ENCODE data around the gene MFN2.
A peak's percentile ranks its signal among the peaks of the same experiment; 100 is the strongest.

The MFN2 gene

DNA sequence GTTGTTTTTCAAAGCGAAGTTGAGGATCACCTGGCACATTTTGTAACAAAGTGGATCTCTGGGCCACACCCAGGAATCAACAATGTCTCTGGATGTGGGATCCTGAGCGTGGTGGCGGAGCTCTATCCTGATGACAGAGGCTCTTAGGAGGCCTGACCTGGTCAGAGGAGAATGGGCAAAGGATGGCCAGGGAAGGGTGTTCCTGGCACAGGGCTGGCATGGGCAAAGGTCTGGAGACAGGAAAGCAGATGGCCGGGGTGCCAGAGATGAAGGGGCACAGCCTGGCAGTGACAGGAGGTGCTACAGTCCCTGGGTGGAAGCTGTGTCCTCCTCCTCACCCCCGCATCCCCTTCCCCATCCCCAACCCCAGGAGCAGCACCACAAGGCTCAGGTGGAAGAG, 20.0 kb upstream of the MFN2 start:
- no peak for DNase-seq (ENCODE audit: low spot score)

DNA sequence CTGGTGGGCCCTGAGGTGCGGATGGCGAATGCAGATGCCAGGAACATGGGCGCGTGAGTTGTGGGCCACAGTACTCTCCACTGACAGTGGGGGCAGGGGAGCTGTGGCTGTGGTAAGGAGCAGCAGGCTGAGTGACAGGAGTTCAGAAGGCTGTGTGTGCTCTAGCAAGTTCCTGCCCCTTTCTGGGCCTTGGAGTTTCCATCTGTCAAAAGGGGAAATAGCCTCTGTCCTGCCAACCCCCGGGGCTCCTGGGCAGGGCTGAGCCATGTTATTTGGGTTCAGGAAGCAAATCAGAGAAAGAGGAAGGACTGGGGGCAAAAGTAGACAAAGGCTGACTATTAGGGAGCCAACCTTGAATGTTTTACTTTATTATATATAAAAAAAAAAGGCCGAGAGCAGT, 19.5 kb upstream of the MFN2 start:
- DNase-seq (ENCODE audit: low spot score) = no peak

DNA sequence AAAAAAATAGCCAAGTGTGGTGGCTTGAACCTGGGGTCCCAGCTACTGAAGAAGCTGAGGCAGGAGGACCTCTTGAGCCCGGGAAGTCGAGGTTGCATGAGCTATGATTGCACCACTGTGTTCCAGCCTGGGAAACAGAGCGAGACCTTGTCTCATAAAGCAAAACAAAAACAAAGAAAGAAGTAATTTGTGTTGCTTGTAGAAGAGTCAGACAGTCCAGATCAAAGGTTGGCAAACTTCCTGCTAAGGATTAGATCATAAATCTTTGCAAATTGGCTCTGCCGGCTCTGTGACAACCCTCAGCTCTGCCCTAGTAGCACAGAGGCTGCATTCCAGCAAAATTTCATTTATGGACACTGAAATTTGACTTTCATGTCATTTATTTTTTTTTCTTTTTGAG, 19.0 kb upstream of the MFN2 start:
- DNase-seq (ENCODE audit: low spot score) = no peak

DNA sequence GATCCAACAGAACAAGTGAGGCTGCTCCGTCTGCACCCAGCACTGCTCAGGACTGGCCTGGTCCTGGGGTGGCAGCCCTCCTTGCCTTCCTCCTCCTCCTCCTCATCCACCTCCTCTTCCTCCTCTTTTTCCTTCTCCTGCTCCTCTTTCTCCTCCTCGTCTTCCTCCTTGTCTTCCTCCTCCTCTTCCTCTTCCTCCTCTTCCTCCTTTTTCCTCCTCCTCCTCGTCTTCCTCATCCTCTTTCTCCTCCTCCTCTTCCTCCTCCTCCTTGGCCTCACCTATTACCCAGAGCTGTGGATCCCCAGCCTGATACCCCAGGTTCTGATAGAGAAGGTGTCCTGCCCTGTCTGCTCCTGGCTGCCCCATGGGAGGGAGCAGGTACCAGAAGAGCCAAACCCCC, 16.6 kb upstream of the MFN2 start:
- DNase-seq (ENCODE audit: low spot score) = no peak

DNA sequence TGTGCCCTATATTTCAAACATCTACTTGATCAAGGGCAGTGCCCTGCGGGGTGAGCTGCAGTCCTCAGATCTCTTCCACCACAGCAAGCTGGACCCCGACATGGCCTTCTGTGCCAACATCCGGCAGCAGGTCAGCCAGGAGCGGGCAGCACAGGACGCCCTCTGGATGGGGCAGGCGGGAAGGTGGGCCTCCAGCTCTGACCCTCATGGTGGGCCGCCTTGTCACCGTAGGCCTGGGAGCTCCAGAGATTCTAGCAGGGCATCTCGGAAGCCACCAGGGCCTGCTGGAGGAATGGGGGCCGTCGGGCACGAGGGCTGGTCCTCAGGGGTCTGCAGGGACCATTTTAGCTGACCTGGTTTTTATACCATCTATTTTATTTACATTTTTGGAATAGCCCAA, 15.6 kb upstream of the MFN2 start:
- DNase-seq (ENCODE audit: low spot score) = no peak

DNA sequence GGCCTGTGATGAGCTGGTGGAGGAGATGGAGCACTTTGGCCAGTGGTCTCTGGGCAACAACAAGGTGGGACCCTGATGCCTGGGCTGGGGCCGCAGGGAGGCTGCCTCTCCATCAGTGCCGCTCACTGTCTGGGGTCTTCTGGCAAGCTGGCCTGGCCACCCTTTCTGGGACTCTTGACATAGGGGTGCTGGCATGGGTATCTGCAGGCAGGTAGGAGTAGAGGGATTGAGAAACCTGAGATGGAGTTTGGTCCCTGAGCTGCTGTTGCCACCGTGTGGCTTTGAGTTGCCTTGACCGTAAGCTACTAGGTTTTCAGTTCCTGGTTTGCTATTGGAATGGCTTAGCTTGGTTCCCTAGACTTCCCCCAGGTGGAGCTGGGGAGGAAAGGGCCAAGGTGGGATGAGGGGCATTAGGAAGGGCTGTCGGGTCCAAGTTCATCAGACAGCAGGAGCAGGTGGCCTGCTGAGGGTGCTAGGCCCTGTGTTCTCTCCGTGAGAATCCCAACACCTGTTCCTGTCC, 13.2 kb upstream of the MFN2 start:
- DNase-seq (ENCODE audit: low spot score) = peak; percentile 63

DNA sequence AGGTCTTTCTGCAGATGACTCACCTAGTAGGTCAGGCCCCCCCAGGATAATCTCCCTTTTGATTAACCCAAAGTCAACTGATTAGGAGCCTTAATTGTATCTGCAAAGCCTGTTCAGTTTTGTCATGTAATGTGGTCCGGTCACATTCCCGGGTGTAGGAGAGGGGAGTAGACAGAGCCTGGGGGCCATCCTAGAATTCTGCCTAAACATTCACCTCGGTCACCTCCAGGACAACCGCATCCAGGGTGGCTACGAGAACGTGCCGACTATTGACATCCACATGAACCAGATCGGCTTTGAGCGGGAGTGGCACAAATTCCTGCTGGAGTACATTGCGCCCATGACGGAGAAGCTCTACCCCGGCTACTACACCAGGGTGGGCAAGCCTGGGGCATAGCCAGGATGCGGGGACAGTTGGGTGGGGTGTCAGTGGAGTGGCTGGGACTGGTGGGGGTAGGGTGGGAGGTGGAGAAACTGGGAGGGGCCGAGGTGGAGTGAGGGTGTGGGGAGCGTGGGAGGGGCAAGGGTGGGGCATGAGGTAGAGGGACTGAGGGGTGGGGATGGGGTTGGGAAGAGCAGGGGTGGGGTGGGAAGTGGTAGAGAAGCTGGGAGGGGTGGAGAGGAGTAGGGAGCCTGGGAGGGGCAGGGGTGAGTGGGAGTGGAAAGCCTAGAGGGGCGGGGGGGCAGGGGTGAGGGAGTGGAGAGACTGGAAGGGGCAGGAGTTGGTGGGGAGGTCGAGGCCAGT, 9.6 kb upstream of the MFN2 start:
- DNase-seq (ENCODE audit: low spot score) = no peak

DNA sequence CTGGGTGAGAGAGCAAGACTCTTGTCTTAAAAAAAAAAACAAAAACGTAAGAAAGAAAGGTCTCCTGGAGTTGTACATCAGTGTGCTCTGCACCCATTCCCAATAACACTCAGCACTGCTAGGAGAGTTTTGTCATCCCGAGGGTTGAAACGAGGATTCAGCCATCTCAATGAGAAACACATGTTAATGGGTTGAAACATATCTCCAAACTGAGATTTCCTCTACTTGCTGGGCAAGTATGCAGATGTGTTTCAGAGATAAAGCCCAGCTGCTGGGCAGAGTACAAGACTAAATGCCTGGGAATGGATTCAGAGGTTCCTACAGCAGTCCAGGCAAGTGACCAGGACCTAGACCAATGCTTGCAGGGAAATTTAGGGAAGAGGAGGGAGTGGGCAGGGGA, 2.6 kb upstream of the MFN2 start:
- DNase-seq (ENCODE audit: low spot score) = no peak

DNA sequence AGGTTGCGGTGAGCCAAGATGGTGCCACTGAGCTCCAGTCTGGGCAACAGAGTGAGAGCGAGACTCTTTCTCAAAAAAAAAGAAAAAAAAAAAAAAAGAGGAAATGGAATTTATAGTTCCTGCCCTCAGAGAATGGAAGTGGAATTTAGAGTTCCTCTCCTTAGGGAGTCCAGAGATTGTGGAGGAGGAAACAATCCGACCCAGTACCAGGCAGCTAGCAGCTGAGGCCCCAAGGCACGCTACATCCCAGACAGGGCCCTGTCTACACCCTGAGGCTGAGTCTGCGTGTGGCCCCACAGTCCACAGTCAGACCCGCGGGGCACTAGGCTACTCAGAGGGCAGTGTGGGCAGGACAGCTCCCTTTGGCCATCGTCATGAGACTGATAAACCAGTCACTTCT, 1.9 kb upstream of the MFN2 start:
- DNase-seq (ENCODE audit: low spot score) = no peak

DNA sequence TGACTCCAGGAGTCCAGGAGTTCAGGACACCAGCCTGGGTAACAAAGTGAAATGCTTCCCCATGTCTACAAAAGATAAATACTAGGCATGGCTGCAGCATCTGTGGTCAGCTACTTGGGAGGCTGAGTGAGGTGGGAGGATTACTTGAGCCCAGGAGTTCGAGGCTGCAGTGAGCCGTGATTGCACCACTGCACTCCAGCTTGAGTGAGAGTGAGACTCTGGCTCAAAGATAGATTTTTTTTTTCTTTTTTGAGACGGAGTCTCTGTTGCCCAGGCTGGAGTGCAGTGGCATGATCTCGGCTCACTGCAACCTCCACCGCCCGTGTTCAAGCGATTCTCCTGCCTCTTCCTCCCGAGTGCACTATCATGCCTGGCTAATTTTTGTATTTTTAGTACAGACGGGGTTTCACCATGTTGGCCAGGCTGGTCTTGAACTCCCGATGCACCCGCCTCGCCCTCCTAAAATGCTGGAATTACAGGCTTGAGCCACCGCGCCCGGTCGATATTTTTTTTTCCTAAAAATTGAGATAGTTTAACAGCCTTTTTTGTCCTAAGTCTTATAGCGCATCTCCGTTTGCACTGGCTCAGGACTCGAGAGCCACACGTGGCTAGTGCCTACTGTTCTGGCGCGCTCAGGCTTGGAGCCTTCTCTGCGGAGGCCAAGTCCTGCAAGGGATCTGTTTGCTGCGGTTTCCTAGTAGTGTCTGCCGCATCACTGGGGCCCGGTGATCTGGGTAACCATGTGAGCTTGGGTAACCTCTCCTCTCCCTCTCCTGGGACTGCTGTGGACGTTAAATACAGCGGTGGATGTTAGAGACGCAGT, 1.0 kb upstream of the MFN2 start:
- DNase-seq (ENCODE audit: low spot score) = no peak

DNA sequence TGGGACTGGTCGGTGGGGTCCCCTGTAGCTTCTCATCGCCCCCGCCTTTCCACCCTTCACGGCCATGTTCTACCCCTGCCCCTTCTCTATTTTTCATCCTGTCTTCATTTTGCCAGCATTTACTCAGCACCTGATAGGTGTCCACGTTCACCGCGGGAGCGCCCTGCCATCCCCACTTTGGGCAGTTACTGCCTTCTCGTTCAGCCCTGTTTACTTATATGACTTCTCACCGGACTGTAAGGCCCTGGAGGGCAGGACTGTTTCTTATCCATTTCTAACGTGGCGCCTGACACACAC, 380 bp downstream of the MFN2 start:
- DNase-seq (ENCODE audit: low spot score) = peak; percentile 61

DNA sequence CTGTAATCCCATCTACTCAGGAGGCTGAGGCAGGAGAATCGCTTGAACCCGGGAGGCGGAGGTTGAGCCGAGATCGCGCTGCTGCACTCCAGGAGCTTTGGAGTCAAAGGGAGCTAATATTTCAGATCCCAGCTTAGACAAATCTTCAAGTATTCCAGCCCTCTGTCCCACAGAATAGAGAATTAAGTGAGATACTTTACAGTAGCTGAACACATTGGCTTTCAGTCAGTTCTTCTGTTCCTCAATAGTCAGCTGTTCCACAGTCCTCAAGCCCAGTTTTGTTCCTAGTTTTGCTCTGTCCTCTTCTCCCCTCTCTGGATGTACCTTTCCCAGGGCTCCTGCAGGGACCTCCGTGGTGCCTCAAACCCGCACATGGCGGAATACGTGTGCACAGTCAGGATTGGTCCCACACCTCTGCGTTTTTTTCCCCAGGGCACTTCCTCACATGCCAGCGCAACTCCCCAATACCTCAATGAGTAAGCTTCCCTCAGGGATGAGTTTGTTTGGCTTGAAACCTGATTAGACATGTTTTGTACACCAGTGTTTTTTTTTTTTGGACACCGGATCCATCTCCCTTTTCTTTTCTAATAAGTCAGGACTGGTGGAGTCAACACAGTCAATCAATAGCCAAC, 1.2 kb downstream of the MFN2 start:
- DNase-seq (ENCODE audit: low spot score) = peak; percentile 24

DNA sequence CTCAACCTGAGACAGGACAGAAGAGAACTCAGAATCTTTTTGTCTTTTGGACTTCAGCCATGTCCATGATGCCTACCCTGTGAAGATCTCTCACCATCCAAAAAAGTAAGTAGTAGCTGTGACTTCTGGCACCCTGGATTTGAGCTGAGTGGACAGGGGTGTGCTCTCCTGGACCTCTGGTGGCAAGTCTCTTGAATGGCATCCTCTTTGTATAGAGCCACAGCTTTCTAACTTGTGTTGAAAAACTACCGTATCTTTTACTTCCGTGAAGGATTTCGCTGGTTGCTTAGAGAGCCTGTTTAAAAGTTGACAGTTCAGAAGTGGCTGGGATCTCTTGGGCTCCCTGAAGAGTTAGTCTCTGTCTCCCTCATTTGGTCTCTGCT, 1.8 kb downstream of the MFN2 start:
- peak; percentile 58 for DNase-seq (ENCODE audit: low spot score)

DNA sequence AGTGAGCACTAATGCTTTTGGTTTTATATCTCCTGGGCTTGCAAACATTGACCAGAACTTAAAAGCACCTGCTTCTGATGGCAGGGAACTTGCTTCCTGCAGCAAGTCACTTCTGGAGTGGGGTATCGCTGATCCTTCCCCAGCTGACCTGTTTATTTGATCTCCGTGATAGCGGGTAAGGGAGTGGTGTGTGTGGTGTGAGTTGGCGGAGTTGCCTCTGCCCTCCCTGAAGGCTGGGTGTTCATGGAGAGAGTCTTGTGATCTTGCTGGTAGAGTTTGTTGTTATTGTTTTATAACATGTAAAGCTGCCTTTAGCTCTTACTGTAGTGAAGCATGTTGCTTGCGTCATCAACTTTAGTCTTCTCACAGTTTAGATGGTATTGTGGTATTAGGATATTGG, 3.9 kb downstream of the MFN2 start:
- peak; percentile 78 for DNase-seq (ENCODE audit: low spot score)

DNA sequence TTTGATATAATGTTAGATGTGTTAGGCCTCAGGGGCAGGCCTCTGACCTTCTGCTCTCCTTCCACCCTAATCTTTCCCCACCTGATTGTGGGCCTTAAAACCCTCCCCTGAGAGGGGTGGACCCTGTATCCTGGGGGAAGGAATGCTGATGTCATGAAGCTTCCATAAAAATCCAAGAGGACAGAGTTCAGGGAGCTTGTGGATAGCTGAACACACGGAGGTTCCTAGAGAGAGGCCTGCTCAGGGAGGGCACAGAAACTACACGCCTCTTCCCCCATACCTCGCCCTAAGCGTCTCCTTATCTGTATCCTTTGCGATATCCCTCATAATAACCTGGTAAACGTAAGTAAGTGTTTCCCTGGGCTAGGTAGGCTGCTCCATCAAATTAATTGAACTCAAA, 4.3 kb downstream of the MFN2 start:
- peak; percentile 38 for DNase-seq (ENCODE audit: low spot score)

DNA sequence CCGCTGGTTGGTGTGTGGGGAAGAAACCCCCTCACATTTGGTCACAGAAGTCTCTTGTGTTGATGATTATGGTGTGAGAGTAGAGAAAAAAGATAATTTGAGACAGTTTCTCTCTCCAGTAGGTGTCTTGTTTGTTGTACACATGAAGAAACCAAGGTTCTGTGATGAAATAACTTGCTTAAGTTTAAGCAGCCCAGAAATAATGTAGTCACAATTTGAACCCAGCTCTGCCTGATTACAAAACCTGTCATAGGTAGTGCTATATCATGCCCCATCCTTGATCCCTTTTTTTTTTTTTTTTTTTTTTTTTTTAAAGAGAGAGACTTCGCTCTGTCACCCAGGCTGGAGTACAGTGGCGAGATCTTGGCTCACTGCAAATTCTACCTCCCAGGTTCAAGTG, 4.9 kb downstream of the MFN2 start:
- no peak for DNase-seq (ENCODE audit: low spot score)

DNA sequence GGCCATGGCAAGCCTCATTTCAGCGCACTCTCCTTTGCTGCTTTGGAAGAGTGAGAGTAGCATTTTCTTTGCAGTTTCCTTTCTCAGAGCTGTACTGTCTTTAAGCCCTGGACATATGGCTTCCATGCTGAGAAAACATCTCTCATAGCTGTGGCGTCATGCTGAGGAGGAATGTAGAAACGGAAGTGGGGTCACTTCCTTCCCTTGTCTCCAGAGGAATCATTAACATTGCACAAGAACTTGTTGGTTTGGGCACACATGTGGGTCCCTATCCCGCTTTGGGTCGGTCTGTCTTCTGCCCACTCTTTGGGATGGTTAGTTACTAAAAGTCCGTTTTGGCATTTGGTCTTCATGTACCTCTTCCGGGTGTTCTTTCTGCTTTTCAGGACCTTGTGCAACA, 5.6 kb downstream of the MFN2 start:
- DNase-seq (ENCODE audit: low spot score) = no peak

DNA sequence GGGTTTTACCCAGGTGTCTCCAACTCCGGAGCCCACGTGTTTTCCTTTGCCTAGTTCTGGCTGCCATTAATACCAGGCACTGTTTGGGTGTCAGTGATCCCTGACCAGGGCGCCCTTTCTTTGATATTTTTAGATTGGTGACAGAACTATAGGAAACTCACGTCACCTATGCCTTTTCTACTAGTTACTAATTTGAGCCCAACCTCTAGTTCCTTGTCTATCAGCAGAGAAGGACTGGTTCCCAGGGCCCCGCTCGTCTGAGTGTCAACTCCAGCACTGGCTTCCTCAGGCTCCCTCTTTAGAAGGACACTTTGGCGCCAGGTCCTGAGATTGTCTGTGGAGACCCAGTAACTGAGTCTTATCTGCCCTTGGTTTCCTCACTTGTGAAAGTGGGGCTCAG, 9.4 kb downstream of the MFN2 start:
- DNase-seq (ENCODE audit: low spot score) = no peak

DNA sequence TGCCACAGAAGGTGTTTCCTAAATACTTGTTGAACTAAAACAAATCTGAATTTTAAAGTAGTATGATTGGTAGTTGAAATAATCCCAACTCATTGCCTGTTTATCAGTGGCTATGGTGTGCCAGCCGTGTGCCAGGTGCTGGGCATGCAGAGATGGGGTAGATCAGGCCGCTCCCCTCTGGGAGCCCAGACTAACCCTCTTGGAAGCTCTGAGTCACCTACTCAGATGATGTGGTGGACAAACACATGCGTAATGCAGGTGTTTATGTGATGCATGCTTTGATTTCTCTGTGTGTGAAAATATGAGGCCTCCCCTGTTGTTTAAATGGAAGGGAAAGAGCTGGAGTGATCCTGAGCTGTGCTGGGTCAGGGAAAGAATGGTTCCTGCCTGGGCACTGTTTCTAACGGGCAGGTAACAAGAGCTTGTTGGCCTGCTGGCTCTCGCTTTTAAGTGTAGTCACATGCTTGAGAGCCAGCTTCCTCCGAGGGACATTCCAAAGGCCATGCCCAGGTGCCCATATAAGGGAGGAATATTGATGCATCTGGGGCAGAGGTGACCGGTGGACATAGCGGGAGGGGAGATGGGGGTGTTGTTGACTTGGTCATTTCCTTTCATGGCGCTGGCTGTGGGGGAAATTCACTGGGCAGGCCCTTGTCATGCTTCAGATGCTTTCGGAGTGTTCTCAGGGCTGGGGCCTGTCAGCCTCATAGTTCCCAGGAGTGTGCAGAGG, 10.2 kb downstream of the MFN2 start:
- DNase-seq (ENCODE audit: low spot score) = peak; percentile 36

DNA sequence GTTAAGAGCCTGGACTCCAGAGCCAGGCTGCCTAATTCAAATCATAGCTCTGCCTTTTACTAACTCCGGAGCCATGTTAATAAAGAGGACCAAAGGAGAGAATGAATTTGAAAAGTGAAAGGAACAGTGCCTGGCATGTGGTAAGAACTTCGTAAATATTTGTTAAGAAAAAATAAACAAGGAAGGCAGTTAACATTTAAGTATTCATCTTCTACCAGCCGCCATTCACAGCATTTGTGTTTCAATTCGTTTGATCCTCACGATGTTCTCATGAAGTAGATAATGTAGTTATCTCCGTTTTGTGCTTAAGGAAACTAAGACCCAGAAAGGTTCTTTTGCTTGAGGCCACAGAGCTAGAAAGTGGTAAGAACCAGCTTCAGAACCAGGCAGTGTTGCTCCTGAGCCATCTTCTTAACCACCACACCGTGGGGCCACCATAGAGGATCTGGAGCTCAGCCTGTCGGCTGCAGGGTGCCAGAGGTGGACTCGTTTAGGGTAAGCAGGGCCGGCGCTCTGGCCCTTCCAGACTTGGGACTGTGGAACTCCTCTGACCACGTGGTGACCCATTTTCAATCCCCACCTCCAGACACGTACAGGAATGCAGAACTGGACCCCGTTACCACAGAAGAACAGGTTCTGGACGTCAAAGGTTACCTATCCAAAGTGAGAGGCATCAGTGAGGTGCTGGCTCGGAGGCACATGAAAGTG, 11.9 kb downstream of the MFN2 start:
- DNase-seq (ENCODE audit: low spot score) = no peak

DNA sequence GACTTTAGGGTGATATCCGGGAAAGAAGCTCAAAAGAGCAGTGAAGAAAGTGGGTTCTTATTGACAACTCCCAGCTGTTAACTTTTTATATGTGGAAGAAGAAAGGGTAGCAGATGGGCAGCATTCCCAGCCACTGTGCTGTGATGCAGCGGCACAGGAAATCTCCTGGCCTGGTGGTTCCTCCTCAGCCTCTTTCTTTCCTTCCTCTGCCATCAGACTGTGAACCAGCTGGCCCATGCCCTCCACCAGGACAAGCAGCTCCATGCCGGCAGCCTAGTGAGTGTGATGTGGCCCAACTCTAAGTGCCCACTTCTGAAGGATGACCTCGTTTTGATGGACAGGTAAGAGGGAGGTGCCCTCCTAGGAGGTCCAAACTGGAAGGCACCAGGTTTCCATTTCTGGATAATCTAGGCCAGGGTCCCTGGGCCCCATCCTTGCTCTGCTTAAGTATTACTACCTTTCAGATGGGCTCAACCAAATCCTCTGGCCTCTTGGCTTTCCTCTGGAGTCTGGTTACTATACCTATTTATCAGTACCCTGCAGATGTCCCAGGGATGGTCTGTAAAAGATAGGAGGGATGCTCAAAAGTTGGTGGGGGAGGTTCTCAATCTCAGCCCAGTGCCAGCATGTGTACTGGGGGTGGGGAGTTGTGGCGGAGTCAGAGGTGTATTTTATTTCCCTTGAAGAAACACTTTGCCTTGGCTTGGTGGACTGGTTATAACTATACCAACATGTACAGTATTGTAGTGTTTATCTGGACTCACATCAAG, 17.0 kb downstream of the MFN2 start:
- peak; percentile 53 for DNase-seq (ENCODE audit: low spot score)
